ENCODE measurements around the gene HSD11B1.
A peak's percentile ranks its signal among the peaks of the same experiment; 100 is the strongest.

The HSD11B1 gene

DNA sequence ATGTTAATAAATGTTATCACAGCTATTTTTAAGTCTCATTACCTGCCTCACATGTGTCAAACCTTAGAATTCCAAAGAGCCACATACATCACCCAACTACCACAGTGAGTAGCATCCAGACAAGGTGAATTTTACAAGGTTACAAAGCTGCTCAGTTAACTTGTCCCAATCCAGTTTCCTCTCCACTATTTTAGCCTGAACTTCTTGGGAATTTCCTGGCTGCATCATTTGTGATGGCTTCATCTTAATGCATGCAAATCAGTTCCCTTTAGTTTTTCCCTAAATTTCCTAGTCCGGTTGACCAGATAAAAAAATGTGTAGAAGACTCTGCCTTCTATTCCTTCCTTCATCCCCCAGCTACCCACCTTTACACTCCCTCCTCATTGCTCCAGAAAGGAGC lies 50.6 kb downstream of the HSD11B1 start:
- H3K4me2 ChIP-seq (ENCODE audit: insufficient read depth, low read length), result peak overlapping the region; percentile 84

DNA sequence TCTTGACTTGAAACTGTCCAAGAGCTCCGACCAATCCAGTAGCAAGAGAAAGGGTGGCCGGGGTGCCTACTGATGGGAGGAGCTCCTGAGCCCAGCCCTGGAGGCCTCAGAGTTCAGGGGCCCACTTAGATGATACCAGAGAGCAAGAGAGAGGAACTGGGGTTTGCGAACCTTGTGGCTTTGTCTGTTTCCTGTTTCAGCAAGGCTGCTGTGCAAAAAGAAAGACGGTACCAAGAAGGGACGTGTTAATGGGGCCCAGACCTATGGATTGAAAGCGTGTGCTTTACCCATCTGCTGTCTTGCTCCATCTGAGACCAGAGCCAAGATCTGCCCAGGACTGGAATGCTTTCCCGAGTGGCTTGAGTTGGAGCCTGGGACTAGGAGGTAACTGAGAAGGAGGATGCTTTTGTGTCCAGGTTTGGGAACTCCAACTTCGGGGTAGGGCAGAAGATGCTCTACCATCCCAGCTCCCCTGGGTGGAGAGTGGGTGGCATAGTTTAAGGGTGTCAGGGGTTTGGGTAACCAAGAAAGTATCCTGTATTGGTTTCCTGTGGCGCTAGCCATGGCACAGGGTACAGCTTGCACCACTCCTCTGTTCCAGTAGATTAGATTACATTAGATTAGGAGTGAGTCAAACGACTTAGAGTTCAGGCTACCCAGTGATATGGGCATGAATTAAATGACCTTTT lies 51.4 kb downstream of the HSD11B1 start, which contains the start of gene TRAF3IP3:
TRAF3IP3 (plus strand) TSS at position 128 of the 689 bp plus-strand sequence. CDS start 3,987 bp downstream, outside the sequence.
- peak; percentile 89 for DNase-seq
- Histone ChIP-seq H3K79me2 (ENCODE audit: insufficient read depth, low read length) (peaks cover 30% of the 10 kb centered on the region), H3K9me3 (ENCODE audit: insufficient read depth, low read length, severe bottlenecking) (no peaks in the 10 kb centered on the region), H3K36me3 (ENCODE audit: insufficient read depth, low read length) (peaks cover 30% of the 10 kb centered on the region), H3K4me2 (ENCODE audit: insufficient read depth, low read length) (peak within 1 kb of the TSS; percentile 84), H4K20me1 (ENCODE audit: insufficient read depth, low read length) (no peaks in the 10 kb centered on the region), H3K4me1 (ENCODE audit: insufficient read depth, low read length) (peaks cover 41% of the 10 kb centered on the region), H3K27ac (ENCODE audit: low read length) (peak within 1 kb of the TSS; percentile 96), H3K27me3 (ENCODE audit: insufficient read depth, low read length, poor library complexity) (no peaks in the 10 kb centered on the region), H3K4me3 (ENCODE audit: low read depth in 1 of 2, low read length in 2 of 2) (peak within 1 kb of the TSS; percentile 27 to 65), H3K9ac (ENCODE audit: low read depth, low read length) (peak within 1 kb of the TSS; percentile 69), H2AFZ (ENCODE audit: low read depth, low read length) (peak within 1 kb of the TSS; percentile 79)
- peak; percentile 96 for ATAC-seq (ENCODE audit: insufficient read depth, low read depth)
- TF ChIP-seq, protein P1, sequence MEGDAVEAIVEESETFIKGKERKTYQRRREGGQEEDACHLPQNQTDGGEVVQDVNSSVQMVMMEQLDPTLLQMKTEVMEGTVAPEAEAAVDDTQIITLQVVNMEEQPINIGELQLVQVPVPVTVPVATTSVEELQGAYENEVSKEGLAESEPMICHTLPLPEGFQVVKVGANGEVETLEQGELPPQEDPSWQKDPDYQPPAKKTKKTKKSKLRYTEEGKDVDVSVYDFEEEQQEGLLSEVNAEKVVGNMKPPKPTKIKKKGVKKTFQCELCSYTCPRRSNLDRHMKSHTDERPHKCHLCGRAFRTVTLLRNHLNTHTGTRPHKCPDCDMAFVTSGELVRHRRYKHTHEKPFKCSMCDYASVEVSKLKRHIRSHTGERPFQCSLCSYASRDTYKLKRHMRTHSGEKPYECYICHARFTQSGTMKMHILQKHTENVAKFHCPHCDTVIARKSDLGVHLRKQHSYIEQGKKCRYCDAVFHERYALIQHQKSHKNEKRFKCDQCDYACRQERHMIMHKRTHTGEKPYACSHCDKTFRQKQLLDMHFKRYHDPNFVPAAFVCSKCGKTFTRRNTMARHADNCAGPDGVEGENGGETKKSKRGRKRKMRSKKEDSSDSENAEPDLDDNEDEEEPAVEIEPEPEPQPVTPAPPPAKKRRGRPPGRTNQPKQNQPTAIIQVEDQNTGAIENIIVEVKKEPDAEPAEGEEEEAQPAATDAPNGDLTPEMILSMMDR (IDR thresholded peaks at IDR 0.05; ENCODE audit: borderline replicate concordance, extremely low read depth, low read length, poor library complexity, severe bottlenecking), result no peak
- no peak for TF ChIP-seq EZH2 (IDR thresholded peaks at IDR 0.05; ENCODE audit: borderline replicate concordance, low read depth, low read length, severe bottlenecking)

More for the DNA sequence above, 50.6 kb downstream of the HSD11B1 start:
- Histone ChIP-seq H3K27ac (ENCODE audit: low read length) (peak overlapping the region; percentile 96), H3K4me1 (ENCODE audit: insufficient read depth, low read length) (peaks cover 41% of the 10 kb centered on the region), H3K36me3 (ENCODE audit: insufficient read depth, low read length) (peaks cover 25% of the 10 kb centered on the region), H3K9me3 (ENCODE audit: insufficient read depth, low read length, severe bottlenecking) (no peaks in the 10 kb centered on the region), H3K9ac (ENCODE audit: low read depth, low read length) (peak overlapping the region; percentile 69), H4K20me1 (ENCODE audit: insufficient read depth, low read length) (no peaks in the 10 kb centered on the region), H2AFZ (ENCODE audit: low read depth, low read length) (peak overlapping the region; percentile 79), H3K79me2 (ENCODE audit: insufficient read depth, low read length) (peaks cover 30% of the 10 kb centered on the region), H3K4me3 (ENCODE audit: low read depth in 1 of 2, low read length in 2 of 2) (peak overlapping the region in 1 of 2 experiments; percentile 65; a peak in 2 of 4 replicates), H3K27me3 (ENCODE audit: insufficient read depth, low read length, poor library complexity) (no peaks in the 10 kb centered on the region)
- no peak for ATAC-seq (ENCODE audit: insufficient read depth, low read depth)
- no peak for DNase-seq
- TF ChIP-seq EZH2 (IDR thresholded peaks at IDR 0.05; ENCODE audit: borderline replicate concordance, low read depth, low read length, severe bottlenecking), result no peak
- TF ChIP-seq, protein P1 (IDR thresholded peaks at IDR 0.05; ENCODE audit: borderline replicate concordance, extremely low read depth, low read length, poor library complexity, severe bottlenecking), result no peak

DNA sequence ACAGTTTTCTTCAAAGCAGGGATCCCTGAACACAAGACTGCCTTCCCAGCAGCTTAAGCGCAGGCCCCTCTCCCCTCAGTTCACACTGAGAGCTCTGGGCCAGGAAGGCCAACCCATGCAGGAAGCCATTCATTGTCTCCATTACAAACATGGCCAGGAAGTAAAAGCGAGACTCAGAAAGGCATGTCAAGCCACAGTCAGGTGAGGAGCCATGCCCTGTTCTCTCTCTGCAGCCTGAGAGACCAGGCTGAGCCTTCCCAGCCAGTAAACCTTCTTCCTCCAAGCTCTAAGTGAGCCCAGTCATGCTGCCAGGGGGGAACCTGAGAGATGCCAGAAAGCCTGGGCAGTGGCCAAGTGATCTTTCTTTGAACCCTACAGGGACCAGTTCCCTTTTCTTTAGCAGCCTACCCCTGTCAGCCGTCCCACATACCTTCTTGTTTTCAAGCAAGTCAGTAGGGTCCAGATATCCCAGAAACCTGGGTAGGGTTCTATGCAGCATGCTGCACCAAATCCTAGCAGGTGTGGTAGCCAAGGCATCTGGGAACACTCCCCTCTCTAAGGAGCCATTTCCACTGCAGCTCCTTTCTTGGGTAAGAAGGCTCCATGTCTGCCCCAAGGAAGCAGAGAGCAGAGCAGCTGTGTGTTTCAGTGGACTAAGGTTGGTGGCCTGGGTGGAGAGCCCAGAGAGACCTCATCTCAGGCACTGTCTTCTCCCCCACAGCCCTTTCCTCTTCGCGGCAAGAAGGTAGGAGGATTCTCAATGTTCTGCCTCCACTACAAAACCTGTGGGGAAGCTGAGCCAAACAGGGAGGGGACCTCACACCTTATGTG lies 52.2 kb downstream of the HSD11B1 start:
- peak overlapping the region; percentile 79 for H2AFZ ChIP-seq (ENCODE audit: low read depth, low read length)
- H3K27ac ChIP-seq (ENCODE audit: low read length), result peak overlapping the region; percentile 96
- no peaks in the 10 kb centered on the region for H3K27me3 ChIP-seq (ENCODE audit: insufficient read depth, low read length, poor library complexity)
- H3K4me3 ChIP-seq (ENCODE audit: low read depth in 1 of 2, low read length in 2 of 2), result peak overlapping the region; percentile 27 to 65
- peaks cover 41% of the 10 kb centered on the region for H3K4me1 ChIP-seq (ENCODE audit: insufficient read depth, low read length)
- TF ChIP-seq, protein P1 (IDR thresholded peaks at IDR 0.05; ENCODE audit: borderline replicate concordance, extremely low read depth, low read length, poor library complexity, severe bottlenecking), result no peak
- no peak for TF ChIP-seq EZH2 (IDR thresholded peaks at IDR 0.05; ENCODE audit: borderline replicate concordance, low read depth, low read length, severe bottlenecking)
- H3K36me3 ChIP-seq (ENCODE audit: insufficient read depth, low read length), result peaks cover 37% of the 10 kb centered on the region
- no peaks in the 10 kb centered on the region for H3K9me3 ChIP-seq (ENCODE audit: insufficient read depth, low read length, severe bottlenecking)
- DNase-seq, result peak; percentile 58
- peak; percentile 51 for ATAC-seq (ENCODE audit: insufficient read depth, low read depth)
- H3K4me2 ChIP-seq (ENCODE audit: insufficient read depth, low read length), result peak overlapping the region; percentile 84
- H4K20me1 ChIP-seq (ENCODE audit: insufficient read depth, low read length), result no peaks in the 10 kb centered on the region
- peaks cover 30% of the 10 kb centered on the region for H3K79me2 ChIP-seq (ENCODE audit: insufficient read depth, low read length)
- H3K9ac ChIP-seq (ENCODE audit: low read depth, low read length), result peak overlapping the region; percentile 69

Data from DND-41 (cell line).